ENCODE measurements around the gene TNFSF15.

The TNFSF15 gene

GRCh38 chr9:114787214-114787613, 18.6 kb downstream of the TNFSF15 start:
- peaks cover 8% of the 10 kb centered on the region; the same call in 1 of the 2 replicates for H3K27me3 ChIP-seq (ENCODE audit: control insufficient read depth, insufficient read depth, low read length)
- H3K36me3 ChIP-seq (ENCODE audit: control insufficient read depth, insufficient read depth, low read length) = no peaks in the 10 kb centered on the region

GRCh38 chr9:114785866-114786650, 19.8 kb downstream of the TNFSF15 start:
- no peaks in the 10 kb centered on the region for H3K4me1 ChIP-seq (ENCODE audit: control insufficient read depth, insufficient read depth, low read length)
- H3K27me3 ChIP-seq (ENCODE audit: control insufficient read depth, insufficient read depth, low read length) = peaks cover 8% of the 10 kb centered on the region; the same call in 1 of the 2 replicates
- no peak overlapping the region for H3K4me3 ChIP-seq (ENCODE audit: low read depth, low read length)
- H3K9ac ChIP-seq (ENCODE audit: low read length) = no peak overlapping the region
- no peaks in the 10 kb centered on the region for H3K9me3 ChIP-seq (ENCODE audit: control insufficient read depth, insufficient read depth, low read depth, low read length)
- no peaks in the 10 kb centered on the region for H3K36me3 ChIP-seq (ENCODE audit: control insufficient read depth, insufficient read depth, low read length)
- H3K27ac ChIP-seq (ENCODE audit: low read depth, low read length) = no peak overlapping the region

More at GRCh38 chr9:114787214-114787613, 18.6 kb downstream of the TNFSF15 start:
- no peak overlapping the region for H3K9ac ChIP-seq (ENCODE audit: low read length)
- no peaks in the 10 kb centered on the region for H3K9me3 ChIP-seq (ENCODE audit: control insufficient read depth, insufficient read depth, low read depth, low read length)
- no peak overlapping the region for H3K4me3 ChIP-seq (ENCODE audit: low read depth, low read length)
- H3K4me1 ChIP-seq (ENCODE audit: control insufficient read depth, insufficient read depth, low read length) = no peaks in the 10 kb centered on the region
- no peak overlapping the region for H3K27ac ChIP-seq (ENCODE audit: low read depth, low read length)

GRCh38 chr9:114784721-114785279, 21.0 kb downstream of the TNFSF15 start:
- Histone ChIP-seq H3K27ac (ENCODE audit: low read depth, low read length) (no peak overlapping the region), H3K4me1 (ENCODE audit: control insufficient read depth, insufficient read depth, low read length) (no peaks in the 10 kb centered on the region), H3K9me3 (ENCODE audit: control insufficient read depth, insufficient read depth, low read depth, low read length) (no peaks in the 10 kb centered on the region), H3K36me3 (ENCODE audit: control insufficient read depth, insufficient read depth, low read length) (no peaks in the 10 kb centered on the region), H3K9ac (ENCODE audit: low read length) (no peak overlapping the region), H3K27me3 (ENCODE audit: control insufficient read depth, insufficient read depth, low read length) (peaks cover 8% of the 10 kb centered on the region; the same call in 1 of the 2 replicates), H3K4me3 (ENCODE audit: low read depth, low read length) (no peak overlapping the region)

GRCh38 chr9:114782586-114782985, 23.3 kb downstream of the TNFSF15 start:
- Histone ChIP-seq H3K36me3 (ENCODE audit: control insufficient read depth, insufficient read depth, low read length) (no peaks in the 10 kb centered on the region), H3K4me3 (ENCODE audit: low read depth, low read length) (no peak overlapping the region), H3K4me1 (ENCODE audit: control insufficient read depth, insufficient read depth, low read length) (no peaks in the 10 kb centered on the region), H3K9me3 (ENCODE audit: control insufficient read depth, insufficient read depth, low read depth, low read length) (no peaks in the 10 kb centered on the region), H3K9ac (ENCODE audit: low read length) (no peak overlapping the region), H3K27ac (ENCODE audit: low read depth, low read length) (no peak overlapping the region), H3K27me3 (ENCODE audit: control insufficient read depth, insufficient read depth, low read length) (peaks cover 8% of the 10 kb centered on the region; the same call in 1 of the 2 replicates)

GRCh38 chr9:114779352-114779845, 26.4 kb downstream of the TNFSF15 start:
- Histone ChIP-seq H3K27me3 (ENCODE audit: control insufficient read depth, insufficient read depth, low read length) (peaks cover 4% of the 10 kb centered on the region; the same call in 1 of the 2 replicates), H3K27ac (ENCODE audit: low read depth, low read length) (no peak overlapping the region)

GRCh38 chr9:114777821-114778609, 27.8 kb downstream of the TNFSF15 start:
- no peak overlapping the region for H3K4me3 ChIP-seq (ENCODE audit: low read depth, low read length)
- H3K9ac ChIP-seq (ENCODE audit: low read length) = no peak overlapping the region
- no peaks in the 10 kb centered on the region for H3K4me1 ChIP-seq (ENCODE audit: control insufficient read depth, insufficient read depth, low read length)
- H3K27me3 ChIP-seq (ENCODE audit: control insufficient read depth, insufficient read depth, low read length) = no peaks in the 10 kb centered on the region; the same call in 1 of the 2 replicates
- H3K27ac ChIP-seq (ENCODE audit: low read depth, low read length) = no peak overlapping the region
- H3K36me3 ChIP-seq (ENCODE audit: control insufficient read depth, insufficient read depth, low read length) = no peaks in the 10 kb centered on the region
- H3K9me3 ChIP-seq (ENCODE audit: control insufficient read depth, insufficient read depth, low read depth, low read length) = no peaks in the 10 kb centered on the region

More at GRCh38 chr9:114779352-114779845, 26.4 kb downstream of the TNFSF15 start:
- no peaks in the 10 kb centered on the region for H3K4me1 ChIP-seq (ENCODE audit: control insufficient read depth, insufficient read depth, low read length)
- H3K9ac ChIP-seq (ENCODE audit: low read length) = no peak overlapping the region
- H3K36me3 ChIP-seq (ENCODE audit: control insufficient read depth, insufficient read depth, low read length) = no peaks in the 10 kb centered on the region
- H3K9me3 ChIP-seq (ENCODE audit: control insufficient read depth, insufficient read depth, low read depth, low read length) = no peaks in the 10 kb centered on the region
- no peak overlapping the region for H3K4me3 ChIP-seq (ENCODE audit: low read depth, low read length)

- H3K27me3 ChIP-seq (ENCODE audit: control insufficient read depth, insufficient read depth, low read length) = no peaks in the 10 kb centered on the region; the same call in 1 of the 2 replicates
- H3K4me3 ChIP-seq (ENCODE audit: low read depth, low read length) = no peak overlapping the region
- H3K4me1 ChIP-seq (ENCODE audit: control insufficient read depth, insufficient read depth, low read length) = no peaks in the 10 kb centered on the region
- no peaks in the 10 kb centered on the region for H3K36me3 ChIP-seq (ENCODE audit: control insufficient read depth, insufficient read depth, low read length)
- H3K9me3 ChIP-seq (ENCODE audit: control insufficient read depth, insufficient read depth, low read depth, low read length) = no peaks in the 10 kb centered on the region
- H3K9ac ChIP-seq (ENCODE audit: low read length) = no peak overlapping the region
- H3K27ac ChIP-seq (ENCODE audit: low read depth, low read length) = no peak overlapping the region
Observed at GRCh38 chr9:114776683-114777399, 29.0 kb downstream of the TNFSF15 start.

GRCh38 chr9:114775981-114776380, 29.9 kb downstream of the TNFSF15 start:
- Histone ChIP-seq H3K27me3 (ENCODE audit: control insufficient read depth, insufficient read depth, low read length) (no peaks in the 10 kb centered on the region), H3K4me1 (ENCODE audit: control insufficient read depth, insufficient read depth, low read length) (no peaks in the 10 kb centered on the region), H3K9me3 (ENCODE audit: control insufficient read depth, insufficient read depth, low read depth, low read length) (no peaks in the 10 kb centered on the region), H3K27ac (ENCODE audit: low read depth, low read length) (no peak overlapping the region), H3K9ac (ENCODE audit: low read length) (no peak overlapping the region), H3K4me3 (ENCODE audit: low read depth, low read length) (no peak overlapping the region), H3K36me3 (ENCODE audit: control insufficient read depth, insufficient read depth, low read length) (no peaks in the 10 kb centered on the region)

GRCh38 chr9:114775121-114775520, 30.7 kb downstream of the TNFSF15 start:
- H3K9ac ChIP-seq (ENCODE audit: low read length) = no peak overlapping the region
- H3K4me1 ChIP-seq (ENCODE audit: control insufficient read depth, insufficient read depth, low read length) = no peaks in the 10 kb centered on the region
- no peaks in the 10 kb centered on the region for H3K36me3 ChIP-seq (ENCODE audit: control insufficient read depth, insufficient read depth, low read length)
- no peaks in the 10 kb centered on the region for H3K27me3 ChIP-seq (ENCODE audit: control insufficient read depth, insufficient read depth, low read length)
- no peak overlapping the region for H3K27ac ChIP-seq (ENCODE audit: low read depth, low read length)
- H3K4me3 ChIP-seq (ENCODE audit: low read depth, low read length) = no peak overlapping the region
- H3K9me3 ChIP-seq (ENCODE audit: control insufficient read depth, insufficient read depth, low read depth, low read length) = no peaks in the 10 kb centered on the region

- no peak overlapping the region for H3K27ac ChIP-seq (ENCODE audit: low read depth, low read length)
- no peaks in the 10 kb centered on the region for H3K4me1 ChIP-seq (ENCODE audit: control insufficient read depth, insufficient read depth, low read length)
- H3K4me3 ChIP-seq (ENCODE audit: low read depth, low read length) = no peak overlapping the region
- H3K27me3 ChIP-seq (ENCODE audit: control insufficient read depth, insufficient read depth, low read length) = no peaks in the 10 kb centered on the region
- no peaks in the 10 kb centered on the region for H3K9me3 ChIP-seq (ENCODE audit: control insufficient read depth, insufficient read depth, low read depth, low read length)
- H3K9ac ChIP-seq (ENCODE audit: low read length) = no peak overlapping the region
- no peaks in the 10 kb centered on the region for H3K36me3 ChIP-seq (ENCODE audit: control insufficient read depth, insufficient read depth, low read length)
Observed at GRCh38 chr9:114774524-114774923, 31.3 kb downstream of the TNFSF15 start.

Data from HUES6 (cell line).